Esophagus muscularis mucosa (tissue), 4 donors: ENCODE results near the gene LRP1. TPM values are rescaled to one million over a fixed set of nuclear protein-coding genes. Genes with fewer than 3 reads are reported as not detected.

Experiments
- DNase-seq: peaks from one replicate; pipeline ENCODE4 v3.0.0-alpha.2; 2017; ENCODE audit errors: extremely low spot score
- H3K27ac ChIP-seq, 4 donors: fragments of 200-600 bp; sonication (generic); replicated peaks in 1 of 4; 1 replicate in 3 of 4; 2 replicates in 1 of 4; pipeline ENCODE4 v1.5.1; 2016 to 2019; ENCODE audit warnings: mild to moderate bottlenecking in 1 of 4
- H3K27me3 ChIP-seq, 4 donors: fragments of 200-600 bp; sonication (generic); one replicate each; pipeline versions ENCODE4 v1.5.1 to v1.6.0; 2016 to 2019
- H3K36me3 ChIP-seq, 4 donors: fragments of 200-600 bp; sonication (generic); one replicate each; pipeline ENCODE4 v1.5.1; 2016 to 2019
- H3K4me1 ChIP-seq, 4 donors: fragments of 200-600 bp; sonication (generic); one replicate each; pipeline ENCODE4 v1.5.1; 2016 to 2019
- H3K4me3 ChIP-seq, 4 donors: fragments of 200-600 bp; sonication (generic); 1 replicate in 2 of 4; 2 replicates in 2 of 4; pipeline ENCODE4 v1.5.1; 2016 to 2019; ENCODE audit warnings: mild to moderate bottlenecking in 4 of 4, moderate library complexity in 1 of 4
- H3K9me3 ChIP-seq, 4 donors: fragments of 200-600 bp; sonication (generic); 1 replicate in 3 of 4; 2 replicates in 1 of 4; pipeline ENCODE4 v1.5.1; 2016 to 2019
- EP300 ChIP-seq: sonication (generic); formaldehyde crosslinking; IDR thresholded peaks from one replicate; pipeline ENCODE4 v1.6.1; 2017; ENCODE audit warnings: antibody characterized with exemption
- POLR2A ChIP-seq: fragments of 450-650 bp; IDR thresholded peaks from one replicate; pipeline ENCODE4 v1.6.1; 2017; ENCODE audit warnings: antibody characterized with exemption, moderate library complexity, mild to moderate bottlenecking, low read depth
- POLR2AphosphoS5 ChIP-seq, 2 donors: sonication (generic); formaldehyde crosslinking; IDR thresholded peaks; one replicate each; pipeline ENCODE4 v1.6.1; 2017; ENCODE audit warnings: antibody characterized with exemption in 2 of 2
- WGBS: methylation state at CpG from one replicate; pipeline ENCODE4 v1.1.5; 2018; 5-methylcytosine and 5-hydroxymethylcytosine counted together
- intact Hi-C: fragments of 100-400 bp; cut with DNase I; formaldehyde crosslinking; loops from one replicate; pipeline ENCODE4 v1.15.1; 2023
- total RNA-seq, 4 donors: library from RNA; depleted of rRNA; stranded (reverse); fragments of >200 nt; gene quantifications; one replicate each; pipeline versions ENCODE4 v1.1.0 to v1.2.1, GENCODE V29; 2016
- TF ChIP-seq, protein P1 (sequence below), 3 experiments: fragments of 200-600 bp in 2 of 3; fragments of 450-650 bp in 1 of 3; sonication (generic) in 2 of 3; IDR thresholded peaks; one replicate each; pipeline ENCODE4 v1.5.1; 2017 to 2019; ENCODE audit warnings: antibody characterized with exemption in 3 of 3, mild to moderate bottlenecking in 2 of 3, moderate library complexity in 1 of 3

Gene LRP1
- total RNA-seq, 4 donors from 2014 or later, result 203 to 338 (median 250) TPM

GRCh38 chr12:57214398-57214781 lies 86.1 kb downstream of the LRP1 start:
- Histone ChIP-seq H3K27me3 (peaks cover 5 to 57% (median 42%) of the 10 kb centered on the region in 4 donors), H3K9me3 (no peaks in the 10 kb centered on the region), H3K27ac (no peak overlapping the region), H3K4me3 (no peak overlapping the region), H3K4me1 (peaks cover 39 to 53% (median 50%) of the 10 kb centered on the region in 4 donors), H3K36me3 (peaks cover 2 to 36% (median 33%) of the 10 kb centered on the region in 4 donors)
- intact Hi-C loops, result loop anchor here (1.0 kb wide), 1 partner anchor 29 kb away; no protein-coding TSS in a partner anchor
- TF ChIP-seq EP300 (no peak), POLR2A (no peak), POLR2AphosphoS5 (IDR thresholded peaks at IDR 0.05) (peak in 1 of 2 donors; percentile 7)
- TF ChIP-seq, protein P1, sequence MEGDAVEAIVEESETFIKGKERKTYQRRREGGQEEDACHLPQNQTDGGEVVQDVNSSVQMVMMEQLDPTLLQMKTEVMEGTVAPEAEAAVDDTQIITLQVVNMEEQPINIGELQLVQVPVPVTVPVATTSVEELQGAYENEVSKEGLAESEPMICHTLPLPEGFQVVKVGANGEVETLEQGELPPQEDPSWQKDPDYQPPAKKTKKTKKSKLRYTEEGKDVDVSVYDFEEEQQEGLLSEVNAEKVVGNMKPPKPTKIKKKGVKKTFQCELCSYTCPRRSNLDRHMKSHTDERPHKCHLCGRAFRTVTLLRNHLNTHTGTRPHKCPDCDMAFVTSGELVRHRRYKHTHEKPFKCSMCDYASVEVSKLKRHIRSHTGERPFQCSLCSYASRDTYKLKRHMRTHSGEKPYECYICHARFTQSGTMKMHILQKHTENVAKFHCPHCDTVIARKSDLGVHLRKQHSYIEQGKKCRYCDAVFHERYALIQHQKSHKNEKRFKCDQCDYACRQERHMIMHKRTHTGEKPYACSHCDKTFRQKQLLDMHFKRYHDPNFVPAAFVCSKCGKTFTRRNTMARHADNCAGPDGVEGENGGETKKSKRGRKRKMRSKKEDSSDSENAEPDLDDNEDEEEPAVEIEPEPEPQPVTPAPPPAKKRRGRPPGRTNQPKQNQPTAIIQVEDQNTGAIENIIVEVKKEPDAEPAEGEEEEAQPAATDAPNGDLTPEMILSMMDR (IDR thresholded peaks at IDR 0.05), result peak; percentile 66 to 80 (median 68)
- no peak for DNase-seq
- WGBS, result under 1% methylated on average over 13 of the region's 14 CpGs

GRCh38 chr12:57215065-57215464 lies 86.8 kb downstream of the LRP1 start:
- Histone ChIP-seq H3K27me3 (peaks cover 5 to 64% (median 48%) of the 10 kb centered on the region in 4 donors), H3K36me3 (peaks cover 0 to 29% (median 26%) of the 10 kb centered on the region in 4 donors), H3K27ac (no peak overlapping the region), H3K9me3 (no peaks in the 10 kb centered on the region), H3K4me3 (no peak overlapping the region), H3K4me1 (peaks cover 39 to 56% (median 52%) of the 10 kb centered on the region in 4 donors)
- intact Hi-C loops, result loop anchor here (1.0 kb wide), 1 partner anchor 24 kb away; no protein-coding TSS in a partner anchor
- TF ChIP-seq EP300, result no peak
- TF ChIP-seq, protein P1 (IDR thresholded peaks at IDR 0.05), result no peak
- TF ChIP-seq POLR2AphosphoS5 (IDR thresholded peaks at IDR 0.05), result no peak
- TF ChIP-seq POLR2A, result no peak
- WGBS, result 37% methylated on average over 11 of the region's 11 CpGs
- no peak for DNase-seq

DNA sequence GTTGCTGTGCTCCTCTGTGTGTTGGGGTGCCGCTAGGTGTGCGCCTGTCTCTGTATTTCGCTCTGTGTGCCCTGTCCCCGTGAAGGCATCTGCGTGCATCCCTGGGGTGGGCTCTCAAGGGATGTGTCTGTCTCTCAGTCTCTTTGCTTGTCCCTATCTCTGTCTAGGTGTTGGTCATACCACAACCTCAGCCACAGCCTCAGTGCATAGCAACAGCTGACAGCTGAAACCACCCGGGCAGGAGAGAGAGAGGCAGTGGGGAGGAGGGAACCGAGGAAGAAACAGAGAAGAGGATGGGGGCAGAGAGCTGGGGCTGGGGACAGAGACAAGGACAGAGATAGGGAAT lies 87.4 kb downstream of the LRP1 start:
- H3K27me3 ChIP-seq, result peaks cover 5 to 70% (median 54%) of the 10 kb centered on the region in 4 donors

GRCh38 chr12:57216014-57216911 lies 88.0 kb downstream of the LRP1 start, which contains the start of gene NXPH4:
Gene NXPH4, plus strand, starts transcription at chr12:57216794. Its CDS starts 176 bp downstream, at chr12:57216970.
- peaks cover 5 to 76% (median 58%) of the 10 kb centered on the region in 4 donors for H3K27me3 ChIP-seq
- intact Hi-C loops, result no loop called here
- H3K27ac ChIP-seq, result no peak within 1 kb of the TSS
- H3K9me3 ChIP-seq, result no peaks in the 10 kb centered on the region
- peaks cover 0 to 17% (median 15%) of the 10 kb centered on the region in 4 donors for H3K36me3 ChIP-seq
- no peak for DNase-seq
- TF ChIP-seq POLR2AphosphoS5 (IDR thresholded peaks at IDR 0.05) (no peak), POLR2A (no peak), EP300 (no peak)
- TF ChIP-seq, protein P1 (IDR thresholded peaks at IDR 0.05), result no peak
- H3K4me1 ChIP-seq, result peaks cover 39 to 60% (median 56%) of the 10 kb centered on the region in 4 donors
- WGBS, result 4% methylated on average over 14 of the region's 102 CpGs
- peak within 1 kb of the TSS; percentile 49 to 61 (median 54) for H3K4me3 ChIP-seq

More for the DNA sequence above, 87.4 kb downstream of the LRP1 start:
- DNase-seq, result no peak
- Histone ChIP-seq H3K9me3 (no peaks in the 10 kb centered on the region), H3K4me3 (no peak overlapping the region), H3K27ac (no peak overlapping the region), H3K36me3 (peaks cover 0 to 23% (median 21%) of the 10 kb centered on the region in 4 donors), H3K4me1 (peaks cover 39 to 60% (median 55%) of the 10 kb centered on the region in 4 donors)
- 15% methylated on average over 7 of the region's 7 CpGs for WGBS
- TF ChIP-seq POLR2AphosphoS5 (IDR thresholded peaks at IDR 0.05), result no peak
- TF ChIP-seq, protein P1 (IDR thresholded peaks at IDR 0.05), result no peak
- TF ChIP-seq POLR2A, result no peak
- TF ChIP-seq EP300, result no peak
- intact Hi-C loops, result loop anchor here (1.0 kb wide), 1 partner anchor 24 kb away; no protein-coding TSS in a partner anchor
